HepG2 (cell line): ENCODE data around the gene MDP1. TPM values are rescaled to one million over a fixed set of nuclear protein-coding genes. Genes with fewer than 3 reads are reported as not detected.

Experiments
- CCAR2 ChIP-seq: fragments of 200-400 bp; formaldehyde crosslinking; optimal IDR thresholded peaks from 2 replicates; pipeline ENCODE3; 2018; ENCODE audit warnings: low read depth, mild to moderate bottlenecking, low read length, moderate library complexity
- CREM ChIP-seq, 2 experiments: sonication (generic) in 1 of 2; formaldehyde crosslinking in 1 of 2; IDR thresholded peaks; 2 replicates each; pipeline versions ENCODE4 v1.4.0 to v1.6.1; 2016 to 2020; ENCODE audit warnings: antibody characterized with exemption in 1 of 2, mild to moderate bottlenecking in 1 of 2, missing genetic modification reagents in 1 of 2
- PATZ1 ChIP-seq: sonication (generic); formaldehyde crosslinking; IDR thresholded peaks from 2 replicates; pipeline ENCODE4 v1.4.0; 2020; ENCODE audit warnings: missing genetic modification reagents
- RFX3 ChIP-seq: IDR thresholded peaks from 2 replicates; pipeline ENCODE4 v1.6.1; 2016; ENCODE audit warnings: missing biosample characterization, missing genetic modification reagents
- ZNF407 ChIP-seq: sonication (generic); formaldehyde crosslinking; IDR thresholded peaks from one replicate; pipeline ENCODE4 v1.5.1; 2020; ENCODE audit warnings: mild to moderate bottlenecking, missing genetic modification reagents; ENCODE audit errors: not compliant biosample characterization
- ZNF431 ChIP-seq: sonication (generic); formaldehyde crosslinking; IDR thresholded peaks from 2 replicates; pipeline ENCODE4 v1.9.0; 2022; ENCODE audit warnings: missing genetic modification reagents, low read depth, mild to moderate bottlenecking, borderline replicate concordance
- ZNF619 ChIP-seq: sonication (generic); formaldehyde crosslinking; IDR thresholded peaks from 2 replicates; pipeline ENCODE4 v1.4.0; 2020; ENCODE audit warnings: mild to moderate bottlenecking, missing genetic modification reagents
- ZNF746 ChIP-seq: sonication (generic); formaldehyde crosslinking; IDR thresholded peaks from 2 replicates; pipeline ENCODE4 v1.8.0; 2022; ENCODE audit warnings: mild to moderate bottlenecking, missing genetic modification reagents
- ZNF773 ChIP-seq: sonication (generic); formaldehyde crosslinking; IDR thresholded peaks from 2 replicates; pipeline ENCODE4 v1.4.0; 2020; ENCODE audit warnings: missing genetic modification reagents, borderline replicate concordance
- ZNF781 ChIP-seq: sonication (generic); formaldehyde crosslinking; IDR thresholded peaks from 2 replicates; pipeline ENCODE4 v1.5.1; 2020; ENCODE audit warnings: borderline replicate concordance, mild to moderate bottlenecking, missing genetic modification reagents; ENCODE audit errors: not compliant biosample characterization
- ZNF879 ChIP-seq: sonication (generic); formaldehyde crosslinking; IDR thresholded peaks from 2 replicates; pipeline ENCODE4 v1.8.1; 2023; ENCODE audit warnings: missing genetic modification reagents
- ZSCAN21 ChIP-seq: sonication (generic); formaldehyde crosslinking; IDR thresholded peaks from 2 replicates; pipeline ENCODE4 v1.8.0; 2022; ENCODE audit warnings: mild to moderate bottlenecking, missing genetic modification reagents, moderate library complexity, borderline replicate concordance
- polyA plus RNA-seq, 8 experiments: library from polyadenylated mRNA; depleted of rRNA in 3 of 8; stranded (reverse) in 7 of 8; unstranded in 1 of 8; fragments of >200 nt; fragmentation: Illumina TruSeq in 4 of 8; extraction: Trizol in 4 of 8; gene quantifications; 2 replicates each; pipeline versions ENCODE4 v1.2.1 to v1.2.3, GENCODE V29; 2011 to 2016; ENCODE audit warnings: low read depth in 4 of 8, missing spikeins in 1 of 8, mixed read lengths in 1 of 8; ENCODE audit not compliant: insufficient read depth in 1 of 8
- total RNA-seq, 5 experiments: library from RNA; depleted of rRNA; stranded (reverse); fragments of >200 nt; fragmentation: Illumina TruSeq; extraction: Trizol; gene quantifications; 2 replicates each; pipeline ENCODE4 v1.2.3, GENCODE V29; 2016; ENCODE audit warnings: low read depth in 1 of 5
- TF ChIP-seq, protein P1 (sequence below): fragments of 450-650 bp; IDR thresholded peaks from 2 replicates; pipeline ENCODE4 v1.6.1; 2017
- TF ChIP-seq, protein P2 (sequence below): IDR thresholded peaks from 2 replicates; pipeline ENCODE4 v1.6.1; 2016; ENCODE audit warnings: mild to moderate bottlenecking, missing biosample characterization, missing genetic modification reagents

The MDP1 gene
- total and polyA plus RNA-seq, 2 of the 13 experiments (the other 11 are each of a cell fraction or from before 2014, with no cell fraction given) = 44.1 to 48.7 TPM

GRCh38 chr14:24196071-24197055 lies 19.5 kb downstream of the MDP1 start (continued):
- TF ChIP-seq, protein P1, sequence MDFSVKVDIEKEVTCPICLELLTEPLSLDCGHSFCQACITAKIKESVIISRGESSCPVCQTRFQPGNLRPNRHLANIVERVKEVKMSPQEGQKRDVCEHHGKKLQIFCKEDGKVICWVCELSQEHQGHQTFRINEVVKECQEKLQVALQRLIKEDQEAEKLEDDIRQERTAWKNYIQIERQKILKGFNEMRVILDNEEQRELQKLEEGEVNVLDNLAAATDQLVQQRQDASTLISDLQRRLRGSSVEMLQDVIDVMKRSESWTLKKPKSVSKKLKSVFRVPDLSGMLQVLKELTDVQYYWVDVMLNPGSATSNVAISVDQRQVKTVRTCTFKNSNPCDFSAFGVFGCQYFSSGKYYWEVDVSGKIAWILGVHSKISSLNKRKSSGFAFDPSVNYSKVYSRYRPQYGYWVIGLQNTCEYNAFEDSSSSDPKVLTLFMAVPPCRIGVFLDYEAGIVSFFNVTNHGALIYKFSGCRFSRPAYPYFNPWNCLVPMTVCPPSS = no peak
- TF ChIP-seq ZNF879 (CRISPR knock-in tag) = no peak
- no peak for TF ChIP-seq ZNF619
- TF ChIP-seq, protein P2, sequence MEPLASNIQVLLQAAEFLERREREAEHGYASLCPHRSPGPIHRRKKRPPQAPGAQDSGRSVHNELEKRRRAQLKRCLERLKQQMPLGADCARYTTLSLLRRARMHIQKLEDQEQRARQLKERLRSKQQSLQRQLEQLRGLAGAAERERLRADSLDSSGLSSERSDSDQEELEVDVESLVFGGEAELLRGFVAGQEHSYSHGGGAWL (CRISPR knock-in tag) = no peak; the same call in 1 of the 2 replicates
- peak; percentile 61 for TF ChIP-seq ZNF781 (CRISPR knock-in tag)
- no peak for TF ChIP-seq CREM (IDR thresholded peaks at IDR 0.05)
- TF ChIP-seq CREM (CRISPR knock-in tag; IDR thresholded peaks at IDR 0.05) = no peak
- TF ChIP-seq CCAR2 = peak; percentile 9
- no peak for TF ChIP-seq ZNF431 (CRISPR knock-in tag)
- TF ChIP-seq ZSCAN21 (CRISPR knock-in tag) = no peak
- no peak for TF ChIP-seq ZNF773 (CRISPR knock-in tag)
- TF ChIP-seq RFX3 (CRISPR knock-in tag) = no peak
- TF ChIP-seq ZNF746 = no peak
- TF ChIP-seq PATZ1 (CRISPR knock-in tag) = no peak
- TF ChIP-seq ZNF407 (CRISPR knock-in tag) = no peak
